ENCODE data around the gene ADAMTS3.

ADAMTS3 gene

GRCh38 chr4:72494156-72494555 lies 74.9 kb downstream of the ADAMTS3 start:
- no peak overlapping the region for H3K4me2 ChIP-seq
- H3K27ac ChIP-seq: no peak overlapping the region
- no peaks in the 10 kb centered on the region for H3K4me1 ChIP-seq (ENCODE audit: low read depth, poor library complexity, severe bottlenecking)
- no peak overlapping the region for H3K9ac ChIP-seq
- no peak overlapping the region for H3K4me3 ChIP-seq (IDR thresholded peaks at IDR 0.05; ENCODE audit: insufficient read depth, low read depth, low read length)
- H2AFZ ChIP-seq (ENCODE audit: low read depth): no peak overlapping the region
- H3K27me3 ChIP-seq (ENCODE audit: insufficient read depth, low read depth): no peaks in the 10 kb centered on the region
- H3K79me2 ChIP-seq (ENCODE audit: insufficient read depth, low read depth): no peaks in the 10 kb centered on the region
- H4K20me1 ChIP-seq (ENCODE audit: insufficient read depth): no peaks in the 10 kb centered on the region
- no peaks in the 10 kb centered on the region for H3K36me3 ChIP-seq (ENCODE audit: insufficient read depth)
- no peak for TF ChIP-seq CTCF (conservative IDR thresholded peaks at IDR 0.05; ENCODE audit: low read depth, low read length)

DNA sequence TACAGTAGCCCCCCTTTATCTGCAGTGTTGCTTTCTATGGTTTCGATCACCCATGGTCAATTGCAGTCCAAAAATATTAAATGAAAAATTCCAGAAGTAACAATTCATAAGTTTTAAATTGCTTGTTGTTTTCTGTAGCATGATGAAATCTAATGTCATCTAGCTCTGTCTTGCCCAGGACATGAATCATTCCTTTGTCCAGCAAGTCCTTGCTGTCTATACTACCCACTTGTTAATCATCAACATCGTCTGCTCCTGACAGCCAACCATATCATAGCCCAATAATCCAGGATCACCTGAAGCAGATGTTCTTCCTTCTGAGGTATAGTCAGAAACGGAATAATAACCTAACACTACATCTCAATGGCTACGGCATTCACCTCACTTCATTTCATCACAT lies 79.8 kb downstream of the ADAMTS3 start:
- no peak for TF ChIP-seq CTCF (conservative IDR thresholded peaks at IDR 0.05; ENCODE audit: low read depth, low read length)
- no peaks in the 10 kb centered on the region for H3K36me3 ChIP-seq (ENCODE audit: insufficient read depth)
- H4K20me1 ChIP-seq (ENCODE audit: insufficient read depth): no peaks in the 10 kb centered on the region
- H2AFZ ChIP-seq (ENCODE audit: low read depth): no peak overlapping the region
- H3K4me1 ChIP-seq (ENCODE audit: low read depth, poor library complexity, severe bottlenecking): no peaks in the 10 kb centered on the region
- H3K79me2 ChIP-seq (ENCODE audit: insufficient read depth, low read depth): no peaks in the 10 kb centered on the region
- H3K27ac ChIP-seq: no peak overlapping the region
- no peak overlapping the region for H3K4me2 ChIP-seq
- H3K27me3 ChIP-seq (ENCODE audit: insufficient read depth, low read depth): no peaks in the 10 kb centered on the region
- no peak overlapping the region for H3K9ac ChIP-seq
- H3K4me3 ChIP-seq (IDR thresholded peaks at IDR 0.05; ENCODE audit: insufficient read depth, low read depth, low read length): no peak overlapping the region

DNA sequence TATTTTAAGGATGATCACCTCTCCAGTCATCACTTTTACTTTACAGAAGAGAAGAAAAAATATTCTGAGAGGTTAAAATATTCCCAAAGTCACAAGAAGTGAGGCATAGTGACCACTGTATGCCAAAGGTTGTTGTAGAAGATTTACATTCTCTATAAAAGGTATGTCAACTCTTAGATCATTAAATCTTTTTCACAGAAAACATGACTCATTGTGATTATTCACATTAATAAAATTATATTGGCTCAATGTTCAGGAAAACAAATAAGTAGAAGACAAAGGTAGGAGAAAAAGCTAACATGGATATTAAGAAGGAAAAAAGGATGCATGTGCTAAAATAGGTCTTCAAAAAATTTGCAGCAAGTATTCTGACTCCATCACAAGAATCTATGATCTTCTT lies 82.0 kb downstream of the ADAMTS3 start:
- no peak for TF ChIP-seq CTCF (conservative IDR thresholded peaks at IDR 0.05; ENCODE audit: low read depth, low read length)
- Histone ChIP-seq H3K27me3 (ENCODE audit: insufficient read depth, low read depth) (no peaks in the 10 kb centered on the region), H2AFZ (ENCODE audit: low read depth) (no peak overlapping the region), H3K9ac (no peak overlapping the region), H3K4me2 (no peak overlapping the region), H3K79me2 (ENCODE audit: insufficient read depth, low read depth) (no peaks in the 10 kb centered on the region), H3K36me3 (ENCODE audit: insufficient read depth) (no peaks in the 10 kb centered on the region), H3K4me3 (IDR thresholded peaks at IDR 0.05; ENCODE audit: insufficient read depth, low read depth, low read length) (no peak overlapping the region), H3K4me1 (ENCODE audit: low read depth, poor library complexity, severe bottlenecking) (no peaks in the 10 kb centered on the region), H3K27ac (no peak overlapping the region), H4K20me1 (ENCODE audit: insufficient read depth) (no peaks in the 10 kb centered on the region)

DNA sequence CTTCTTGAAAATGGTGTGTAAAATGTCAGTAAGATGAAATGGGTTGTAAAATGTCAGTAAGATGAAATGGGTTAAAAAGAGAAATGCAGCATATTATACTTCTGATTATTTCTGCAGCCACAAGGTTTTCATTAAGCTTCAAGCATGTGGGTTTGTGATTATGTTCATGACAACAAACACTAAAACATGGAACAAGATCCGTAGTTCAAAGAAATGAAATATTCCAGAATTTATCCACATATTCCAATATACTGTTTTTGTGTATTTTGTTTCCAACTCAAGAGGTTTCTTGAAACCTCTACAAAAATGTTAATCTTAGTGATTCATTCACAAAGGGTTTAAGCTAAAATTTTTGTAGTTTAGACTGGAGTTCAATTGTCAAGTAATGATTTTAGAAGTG lies 84.0 kb downstream of the ADAMTS3 start:
- Histone ChIP-seq H3K9ac (no peak overlapping the region), H3K4me3 (IDR thresholded peaks at IDR 0.05; ENCODE audit: insufficient read depth, low read depth, low read length) (no peak overlapping the region), H3K4me2 (no peak overlapping the region), H3K27ac (no peak overlapping the region), H3K27me3 (ENCODE audit: insufficient read depth, low read depth) (no peaks in the 10 kb centered on the region), H4K20me1 (ENCODE audit: insufficient read depth) (no peaks in the 10 kb centered on the region), H2AFZ (ENCODE audit: low read depth) (no peak overlapping the region), H3K4me1 (ENCODE audit: low read depth, poor library complexity, severe bottlenecking) (no peaks in the 10 kb centered on the region), H3K36me3 (ENCODE audit: insufficient read depth) (no peaks in the 10 kb centered on the region), H3K79me2 (ENCODE audit: insufficient read depth, low read depth) (no peaks in the 10 kb centered on the region)
- no peak for TF ChIP-seq CTCF (conservative IDR thresholded peaks at IDR 0.05; ENCODE audit: low read depth, low read length)
